RWPE2 (cell line): ENCODE measurements around the gene ZNF444.
A peak's percentile ranks its signal among the peaks of the same experiment; 100 is the strongest.

Experiments
- ATAC-seq: fragments of 200-7000 bp; cut with Tn5 transposase; 3 replicates; pipeline ENCODE4 v1.9.1; 2021; ENCODE audit warnings: low read depth
- DNase-seq: peaks from one replicate; pipeline ENCODE4 v3.0.0-alpha.2; 2020; ENCODE audit warnings: low spot score
- H3K27ac ChIP-seq: fragments of 450-650 bp; 2 replicates; pipeline ENCODE4 v1.5.1; 2017; ENCODE audit warnings: mild to moderate bottlenecking; ENCODE audit not compliant: poor library complexity, severe bottlenecking
- H3K27me3 ChIP-seq: fragments of 250-450 bp; sonication (Bioruptor Pico); 2 replicates; pipeline ENCODE4 v1.5.1; 2021; ENCODE audit warnings: mild to moderate bottlenecking, moderate library complexity; ENCODE audit not compliant: insufficient read depth, poor library complexity, severe bottlenecking
- H3K36me3 ChIP-seq: fragments of 250-450 bp; sonication (Bioruptor Pico); 2 replicates; pipeline ENCODE4 v1.5.1; 2020; ENCODE audit warnings: low read depth, mild to moderate bottlenecking, moderate library complexity
- H3K4me1 ChIP-seq: fragments of 250-450 bp; sonication (Bioruptor Pico); 2 replicates; pipeline ENCODE4 v1.5.1; 2021; ENCODE audit warnings: mild to moderate bottlenecking, moderate library complexity; ENCODE audit not compliant: insufficient read depth, poor library complexity, severe bottlenecking
- H3K4me3 ChIP-seq: fragments of 250-450 bp; sonication (Bioruptor Pico); 2 replicates; pipeline ENCODE4 v1.5.1; 2021; ENCODE audit warnings: mild to moderate bottlenecking, moderate library complexity; ENCODE audit not compliant: severe bottlenecking
- H3K9me3 ChIP-seq: fragments of 250-450 bp; sonication (Bioruptor Pico); 2 replicates; pipeline ENCODE4 v1.5.1; 2021; ENCODE audit warnings: mild to moderate bottlenecking, moderate library complexity; ENCODE audit not compliant: severe bottlenecking
- TF ChIP-seq, protein P1 (sequence below): fragments of 450-650 bp; IDR thresholded peaks from one replicate; pipeline ENCODE4 v1.5.1; 2017; ENCODE audit warnings: mild to moderate bottlenecking, moderate library complexity; ENCODE audit not compliant: poor library complexity, severe bottlenecking

ZNF444 gene

DNA sequence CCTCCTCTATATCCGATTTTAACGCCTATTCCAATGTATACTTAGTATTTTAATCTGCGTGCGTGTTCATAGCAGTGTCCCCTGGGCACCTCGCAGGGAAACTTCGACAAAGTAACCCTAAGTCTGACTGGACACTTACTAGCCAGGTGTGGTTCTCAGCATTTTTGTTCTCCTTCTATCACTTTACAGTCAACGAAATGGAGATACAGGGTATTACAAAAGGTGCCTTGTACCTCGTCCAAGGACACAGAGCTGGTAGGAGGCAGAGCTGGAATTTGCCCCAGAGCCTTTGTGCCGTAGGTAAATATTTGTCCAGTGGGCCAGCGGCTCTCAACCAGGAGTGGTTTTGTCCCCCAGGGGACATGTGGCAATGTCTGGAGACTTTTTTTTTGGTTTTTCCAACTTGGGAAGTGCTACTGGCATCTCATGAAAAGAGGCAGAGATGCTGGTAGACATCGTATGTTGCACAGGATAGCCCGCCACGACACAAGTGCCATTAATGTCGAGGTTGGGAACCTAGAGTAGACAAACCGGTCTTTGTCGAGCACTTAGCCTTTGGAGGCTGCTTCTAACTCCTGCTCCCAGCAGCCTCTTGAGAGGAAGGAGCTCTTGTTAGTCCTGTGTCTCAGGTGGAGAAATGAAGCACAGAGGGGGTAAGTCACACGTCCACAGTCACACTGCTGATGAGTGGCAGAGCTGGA lies 1.1 kb downstream of the ZNF444 start:
- ATAC-seq = no peak
- TF ChIP-seq, protein P1, sequence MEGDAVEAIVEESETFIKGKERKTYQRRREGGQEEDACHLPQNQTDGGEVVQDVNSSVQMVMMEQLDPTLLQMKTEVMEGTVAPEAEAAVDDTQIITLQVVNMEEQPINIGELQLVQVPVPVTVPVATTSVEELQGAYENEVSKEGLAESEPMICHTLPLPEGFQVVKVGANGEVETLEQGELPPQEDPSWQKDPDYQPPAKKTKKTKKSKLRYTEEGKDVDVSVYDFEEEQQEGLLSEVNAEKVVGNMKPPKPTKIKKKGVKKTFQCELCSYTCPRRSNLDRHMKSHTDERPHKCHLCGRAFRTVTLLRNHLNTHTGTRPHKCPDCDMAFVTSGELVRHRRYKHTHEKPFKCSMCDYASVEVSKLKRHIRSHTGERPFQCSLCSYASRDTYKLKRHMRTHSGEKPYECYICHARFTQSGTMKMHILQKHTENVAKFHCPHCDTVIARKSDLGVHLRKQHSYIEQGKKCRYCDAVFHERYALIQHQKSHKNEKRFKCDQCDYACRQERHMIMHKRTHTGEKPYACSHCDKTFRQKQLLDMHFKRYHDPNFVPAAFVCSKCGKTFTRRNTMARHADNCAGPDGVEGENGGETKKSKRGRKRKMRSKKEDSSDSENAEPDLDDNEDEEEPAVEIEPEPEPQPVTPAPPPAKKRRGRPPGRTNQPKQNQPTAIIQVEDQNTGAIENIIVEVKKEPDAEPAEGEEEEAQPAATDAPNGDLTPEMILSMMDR = no peak
- no peaks in the 10 kb centered on the region for H3K4me1 ChIP-seq
- peak overlapping the region; percentile 31 for H3K4me3 ChIP-seq
- H3K27ac ChIP-seq = peak overlapping the region; percentile 41
- no peaks in the 10 kb centered on the region for H3K27me3 ChIP-seq
- H3K36me3 ChIP-seq = no peaks in the 10 kb centered on the region
- H3K9me3 ChIP-seq = no peaks in the 10 kb centered on the region
- no peak for DNase-seq

GRCh38 chr19:56142897-56143434 lies 1.9 kb downstream of the ZNF444 start:
- no peak for DNase-seq
- Histone ChIP-seq H3K36me3 (peaks cover 4% of the 10 kb centered on the region; the same call in 1 of the 2 replicates), H3K27ac (no peak overlapping the region), H3K9me3 (no peaks in the 10 kb centered on the region), H3K4me1 (no peaks in the 10 kb centered on the region), H3K4me3 (no peak overlapping the region), H3K27me3 (no peaks in the 10 kb centered on the region)
- ATAC-seq = no peak
- TF ChIP-seq, protein P1 = no peak

- Histone ChIP-seq H3K27ac (no peak overlapping the region), H3K4me3 (no peak overlapping the region), H3K4me1 (no peaks in the 10 kb centered on the region), H3K9me3 (no peaks in the 10 kb centered on the region), H3K27me3 (no peaks in the 10 kb centered on the region), H3K36me3 (peaks cover 5% of the 10 kb centered on the region)
- no peak for ATAC-seq
- TF ChIP-seq, protein P1 = no peak
- no peak for DNase-seq
These were observed 3.3 kb downstream of the ZNF444 start for GRCh38 chr19:56144376-56144775.

DNA sequence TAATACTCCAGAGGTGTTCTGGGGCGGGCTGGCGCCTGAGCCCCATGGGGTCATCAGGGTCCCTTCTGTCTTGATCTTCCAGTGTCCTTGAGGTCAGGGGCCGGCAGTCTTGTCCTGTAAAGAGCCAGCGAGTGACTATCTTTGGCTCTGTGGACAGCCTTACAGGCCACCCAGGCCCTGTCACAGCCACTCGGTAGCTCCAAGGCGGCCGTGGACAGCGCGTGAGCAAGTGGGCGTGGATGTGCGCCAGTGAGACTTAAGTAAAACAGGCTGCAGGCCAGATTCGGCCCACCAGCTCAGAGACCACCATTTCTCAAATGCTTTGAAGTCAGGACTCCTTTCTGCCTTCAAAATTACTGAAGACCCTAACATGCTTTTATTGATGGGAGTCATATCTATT lies 3.7 kb downstream of the ZNF444 start:
- H3K4me1 ChIP-seq = no peaks in the 10 kb centered on the region
- peaks cover 9% of the 10 kb centered on the region for H3K36me3 ChIP-seq
- ATAC-seq (no peak), DNase-seq (no peak)
- TF ChIP-seq, protein P1 = no peak
- no peak overlapping the region for H3K27ac ChIP-seq
- H3K4me3 ChIP-seq = no peak overlapping the region
- no peaks in the 10 kb centered on the region for H3K27me3 ChIP-seq
- no peaks in the 10 kb centered on the region for H3K9me3 ChIP-seq

DNA sequence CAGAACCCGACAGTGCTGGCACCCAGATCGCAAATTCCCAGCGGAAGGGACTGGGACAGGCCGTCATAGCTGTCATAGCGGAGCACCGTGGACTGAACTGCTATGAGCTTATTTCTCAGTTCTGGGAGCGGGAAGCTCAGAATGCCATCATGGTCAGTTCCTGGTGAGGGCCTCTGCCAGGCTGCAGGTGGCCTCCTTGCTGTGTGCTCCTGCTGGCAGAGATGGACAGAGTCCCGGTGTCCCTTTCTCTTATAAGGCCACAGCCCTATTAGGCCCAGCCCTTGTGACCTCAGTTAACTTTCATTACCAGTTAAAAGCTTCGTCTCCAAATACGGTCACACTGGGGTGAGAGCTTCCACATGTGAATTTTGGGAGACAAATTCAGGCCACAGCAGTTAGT lies 4.6 kb downstream of the ZNF444 start:
- TF ChIP-seq, protein P1 = no peak
- no peak overlapping the region for H3K27ac ChIP-seq
- H3K36me3 ChIP-seq = peaks cover 12% of the 10 kb centered on the region
- DNase-seq = no peak
- H3K9me3 ChIP-seq = no peaks in the 10 kb centered on the region
- H3K4me1 ChIP-seq = no peaks in the 10 kb centered on the region
- no peak for ATAC-seq
- H3K27me3 ChIP-seq = no peaks in the 10 kb centered on the region
- no peak overlapping the region for H3K4me3 ChIP-seq
